H9 (cell line): ENCODE measurements around the gene CADM1. TPM values are rescaled to one million over a fixed set of nuclear protein-coding genes. Genes with fewer than 3 reads are reported as not detected.

ENCODE experiments used
- DNase-seq: peaks from one replicate; pipeline ENCODE4 v3.0.0-alpha.2; 2017
- H2AFZ ChIP-seq: one replicate; pipeline ENCODE4 v1.6.1; 2013; ENCODE audit warnings: mild to moderate bottlenecking, low read length, control low read depth, moderate library complexity
- H2AK5ac ChIP-seq: 2 replicates; pipeline ENCODE4 v1.6.1; 2013; ENCODE audit warnings: low read length, control low read depth, mixed read lengths; ENCODE audit not compliant: insufficient read length
- H2BK120ac ChIP-seq: one replicate; pipeline ENCODE4 v1.6.1; 2013; ENCODE audit warnings: low read depth, mild to moderate bottlenecking, low read length, control low read depth, inconsistent platforms; ENCODE audit not compliant: poor library complexity, severe bottlenecking
- H2BK12ac ChIP-seq: 2 replicates; pipeline ENCODE4 v1.6.1; 2013; ENCODE audit warnings: low read length, control low read depth, mixed read lengths, low read depth; ENCODE audit not compliant: insufficient read length
- H2BK15ac ChIP-seq: 2 replicates; pipeline ENCODE4 v1.6.1; 2013; ENCODE audit warnings: low read depth, low read length, control low read depth
- H2BK20ac ChIP-seq: one replicate; pipeline ENCODE4 v1.6.1; 2013; ENCODE audit warnings: low read depth, mild to moderate bottlenecking, low read length, control low read depth, inconsistent platforms; ENCODE audit not compliant: poor library complexity, severe bottlenecking
- H2BK5ac ChIP-seq: 2 replicates; pipeline ENCODE4 v1.6.1; 2013; ENCODE audit warnings: low read length, control low read depth, mixed read lengths; ENCODE audit not compliant: insufficient read length
- H3K14ac ChIP-seq: 2 replicates; pipeline ENCODE4 v1.6.1; 2013; ENCODE audit warnings: low read length, control low read depth; ENCODE audit not compliant: insufficient read depth
- H3K18ac ChIP-seq: 2 replicates; pipeline ENCODE4 v1.6.1; 2013; ENCODE audit warnings: low read depth, mild to moderate bottlenecking, mixed read lengths, low read length, control low read depth; ENCODE audit not compliant: insufficient read length
- H3K23ac ChIP-seq: 2 replicates; pipeline ENCODE4 v1.6.1; 2013; ENCODE audit warnings: low read length, control low read depth, mixed read lengths, low read depth; ENCODE audit not compliant: insufficient read length
- H3K23me2 ChIP-seq: 2 replicates; pipeline ENCODE4 v1.6.1; 2013; ENCODE audit warnings: low read depth, mild to moderate bottlenecking, mixed read lengths, low read length, control low read depth; ENCODE audit not compliant: insufficient read length, poor library complexity, severe bottlenecking
- H3K27ac ChIP-seq: 2 replicates; pipeline ENCODE4 v1.5.1; 2013; ENCODE audit warnings: low read length, control low read depth, mixed read lengths, low read depth; ENCODE audit not compliant: insufficient read length
- H3K27me3 ChIP-seq: 2 replicates; pipeline ENCODE4 v1.6.1; 2013; ENCODE audit warnings: low read length, control low read depth, inconsistent platforms; ENCODE audit not compliant: insufficient read depth
- H3K4ac ChIP-seq: 2 replicates; pipeline ENCODE4 v1.6.1; 2013; ENCODE audit warnings: low read depth, mild to moderate bottlenecking, control low read depth, inconsistent platforms, low read length, moderate library complexity
- H3K4me1 ChIP-seq: 2 replicates; pipeline ENCODE4 v1.6.1; 2013; ENCODE audit warnings: low read length, control low read depth, inconsistent platforms; ENCODE audit not compliant: insufficient read depth
- H3K4me2 ChIP-seq: 2 replicates; pipeline ENCODE4 v1.6.1; 2013; ENCODE audit warnings: low read length, control low read depth, mixed read lengths; ENCODE audit not compliant: insufficient read length, insufficient read depth
- H3K56ac ChIP-seq: 2 replicates; pipeline ENCODE4 v1.6.1; 2013; ENCODE audit warnings: low read depth, mild to moderate bottlenecking, mixed read lengths, low read length, control low read depth; ENCODE audit not compliant: insufficient read length
- H3K79me1 ChIP-seq: 2 replicates; pipeline ENCODE4 v1.6.1; 2013; ENCODE audit warnings: low read depth, mild to moderate bottlenecking, moderate library complexity, low read length, control low read depth, inconsistent platforms; ENCODE audit not compliant: insufficient read depth, poor library complexity, severe bottlenecking
- H3K79me2 ChIP-seq: 2 replicates; pipeline ENCODE4 v1.6.1; 2013; ENCODE audit warnings: low read length, control low read depth, inconsistent platforms; ENCODE audit not compliant: insufficient read depth
- H3K9ac ChIP-seq: 2 replicates; pipeline ENCODE4 v1.6.1; 2013; ENCODE audit warnings: low read length, control low read depth, mixed read lengths; ENCODE audit not compliant: insufficient read length; ENCODE audit errors: extremely low read depth
- H3K9me3 ChIP-seq: one replicate; pipeline ENCODE4 v1.6.1; 2013; ENCODE audit warnings: low read depth, low read length, inconsistent platforms; ENCODE audit not compliant: control insufficient read depth
- H3T11ph ChIP-seq: one replicate; pipeline ENCODE4 v1.6.1; 2013; ENCODE audit warnings: mild to moderate bottlenecking, low read length, control low read depth, inconsistent platforms
- H4K20me1 ChIP-seq: one replicate; pipeline ENCODE4 v1.6.1; 2013; ENCODE audit not compliant: control insufficient read depth, insufficient read length, insufficient read depth
- H4K5ac ChIP-seq: 2 replicates; pipeline ENCODE4 v1.6.1; 2013; ENCODE audit warnings: low read depth, mild to moderate bottlenecking, mixed read lengths, low read length, control low read depth; ENCODE audit not compliant: insufficient read length
- H4K8ac ChIP-seq: replicated peaks from 2 replicates; pipeline ENCODE4 v1.6.1; 2013; ENCODE audit warnings: low read length, control low read depth, mixed read lengths, low read depth; ENCODE audit not compliant: insufficient read length
- H4K91ac ChIP-seq: 2 replicates; pipeline ENCODE4 v1.6.1; 2013; ENCODE audit warnings: low read depth, mild to moderate bottlenecking, moderate library complexity, mixed read lengths, low read length, control low read depth; ENCODE audit not compliant: insufficient read length
- H3K27ac Mint-ChIP-seq, 3 experiments: 2 replicates in 2 of 3; 3 replicates in 1 of 3; pipeline ENCODE4 v1.8.0; 2020 to 2021; ENCODE audit warnings: mixed read lengths in 3 of 3, mild to moderate bottlenecking in 1 of 3, moderate library complexity in 1 of 3
- H3K27me3 Mint-ChIP-seq: 2 replicates; pipeline ENCODE4 v1.8.0; 2021; ENCODE audit warnings: low read depth, mild to moderate bottlenecking, moderate library complexity, mixed read lengths
- H3K36me3 Mint-ChIP-seq, 3 experiments: 2 replicates in 2 of 3; 3 replicates in 1 of 3; pipeline ENCODE4 v1.8.0; 2020 to 2021; ENCODE audit warnings: low read depth in 3 of 3, mixed read lengths in 3 of 3; ENCODE audit not compliant: insufficient read depth in 1 of 3
- H3K4me1 Mint-ChIP-seq, 2 experiments: 2 replicates each; pipeline ENCODE4 v1.8.0; 2020; ENCODE audit warnings: mixed read lengths in 2 of 2
- H3K4me3 Mint-ChIP-seq, 2 experiments: 2 replicates in 1 of 2; 3 replicates in 1 of 2; pipeline ENCODE4 v1.8.0; 2020 to 2021; ENCODE audit warnings: mild to moderate bottlenecking in 2 of 2, mixed read lengths in 2 of 2, moderate library complexity in 1 of 2
- H3K9me3 Mint-ChIP-seq, 2 experiments: 2 replicates in 1 of 2; 3 replicates in 1 of 2; pipeline ENCODE4 v1.8.0; 2020; ENCODE audit warnings: mild to moderate bottlenecking in 2 of 2, mixed read lengths in 2 of 2, moderate library complexity in 1 of 2
- CTCF ChIP-seq: fragments of 200-600 bp; sonication (generic); conservative IDR thresholded peaks from 3 replicates; pipeline ENCODE4 v1.8.0; 2021; ENCODE audit warnings: antibody characterized with exemption, mild to moderate bottlenecking
- WGBS: extraction: QIAGEN DNeasy Blood & Tissue Kit; methylation state at CpG from one replicate; pipeline ENCODE4 v1.1.7; 2013; ENCODE audit warnings: missing lambda C conversion rate, low lambda C conversion rate, mixed read lengths; ENCODE audit not compliant: insufficient read length; ENCODE audit errors: extremely low coverage; 5-methylcytosine and 5-hydroxymethylcytosine counted together
- total RNA-seq: library from RNA; stranded (reverse); gene quantifications from 2 replicates; pipeline ENCODE4 v1.2.1, GENCODE V29; 2021

CADM1 gene
- total RNA-seq, 1 experiment from 2014 or later = 11.9 TPM

DNA sequence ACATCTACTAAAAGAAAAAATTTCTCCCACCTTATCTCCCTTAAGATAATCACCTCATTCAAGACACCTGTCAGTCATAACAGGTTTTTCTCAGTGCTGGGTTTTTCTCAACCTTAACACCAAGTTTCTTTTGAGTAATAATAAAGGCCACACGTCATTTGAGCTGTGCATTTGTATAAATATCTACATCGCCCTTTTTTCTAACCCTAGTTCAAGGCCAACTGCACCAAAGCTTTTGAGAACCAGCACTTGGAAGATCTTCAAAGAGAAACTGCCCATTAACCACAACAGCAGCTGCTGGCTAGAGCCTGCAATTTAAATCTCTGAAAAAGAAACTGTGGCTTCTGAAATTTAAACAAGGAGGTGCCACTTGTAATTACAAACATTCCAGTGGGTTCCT, 6.9 kb downstream of the CADM1 start:
- no peak overlapping the region for H4K8ac ChIP-seq
- Mint-ChIP-seq H3K27ac (no peak overlapping the region), H3K27me3 (peaks cover 25% of the 10 kb centered on the region), H3K4me3 (no peak overlapping the region), H3K4me1 (peaks cover 17 to 29% of the 10 kb centered on the region in 2 experiments), H3K9me3 (no peaks in the 10 kb centered on the region), H3K36me3 (no peaks in the 10 kb centered on the region)
- H4K20me1 ChIP-seq = no peaks in the 10 kb centered on the region
- H2AK5ac ChIP-seq = no peak overlapping the region
- no peak overlapping the region for H3K14ac ChIP-seq
- no peaks in the 10 kb centered on the region for H3K79me2 ChIP-seq
- H2BK120ac ChIP-seq = no peak overlapping the region
- peaks cover 3% of the 10 kb centered on the region for H3K23me2 ChIP-seq
- no peaks in the 10 kb centered on the region for H3K4me1 ChIP-seq
- no peak overlapping the region for H3K27ac ChIP-seq
- H4K5ac ChIP-seq = no peak overlapping the region
- no peaks in the 10 kb centered on the region for H3K9me3 ChIP-seq
- no peak overlapping the region for H2BK5ac ChIP-seq
- H3K4ac ChIP-seq = no peak overlapping the region
- no peak overlapping the region for H4K91ac ChIP-seq
- no peak overlapping the region for H3K18ac ChIP-seq
- H3K56ac ChIP-seq = no peak overlapping the region
- H2BK15ac ChIP-seq = no peak overlapping the region
- no peak overlapping the region for H2AFZ ChIP-seq
- no peak overlapping the region for H3K23ac ChIP-seq
- H3K79me1 ChIP-seq = no peaks in the 10 kb centered on the region
- no peak for TF ChIP-seq CTCF
- no peak overlapping the region for H3K4me2 ChIP-seq
- no peak overlapping the region for H3K9ac ChIP-seq
- no peak for DNase-seq
- H2BK20ac ChIP-seq = no peak overlapping the region
- no peak overlapping the region for H2BK12ac ChIP-seq
- H3T11ph ChIP-seq = no peak overlapping the region
- peaks cover 17% of the 10 kb centered on the region; the same call in 1 of the 2 replicates for H3K27me3 ChIP-seq
- no CpG with 5 or more reads among the region's 2 CpGs for WGBS
